Measurements from ENCODE around the gene BCL2A1. TPM values are rescaled to one million over a fixed set of nuclear protein-coding genes. Genes with fewer than 3 reads are reported as not detected.

Gene BCL2A1
- polyA plus RNA-seq, 3 donors, result 1.2 to 36.0 (median 25.7) TPM

DNA sequence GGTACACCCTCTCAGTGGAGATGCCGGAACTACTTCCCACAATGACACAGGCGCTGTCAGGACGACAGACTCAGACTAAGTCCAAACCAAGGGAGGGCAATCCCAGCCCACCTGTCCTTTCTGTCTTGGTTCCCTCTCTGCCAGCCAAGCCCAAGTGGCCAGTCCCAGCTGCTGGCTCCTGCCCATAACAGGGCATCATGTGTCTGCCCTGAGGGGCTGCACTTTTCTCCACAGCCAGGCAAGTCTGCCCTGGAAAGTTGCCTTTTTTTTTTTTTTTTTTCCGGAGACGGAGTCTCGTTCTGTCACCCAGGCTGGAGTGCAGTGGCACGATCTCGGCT lies 20.0 kb upstream of the BCL2A1 start:
- no peak overlapping the region for H3K27ac ChIP-seq (ENCODE audit: low read depth, low read length)
- 94 to 96% (median 95%) methylated on average over 6 to 8 of the region's 8 CpGs for WGBS, 3 donors

DNA sequence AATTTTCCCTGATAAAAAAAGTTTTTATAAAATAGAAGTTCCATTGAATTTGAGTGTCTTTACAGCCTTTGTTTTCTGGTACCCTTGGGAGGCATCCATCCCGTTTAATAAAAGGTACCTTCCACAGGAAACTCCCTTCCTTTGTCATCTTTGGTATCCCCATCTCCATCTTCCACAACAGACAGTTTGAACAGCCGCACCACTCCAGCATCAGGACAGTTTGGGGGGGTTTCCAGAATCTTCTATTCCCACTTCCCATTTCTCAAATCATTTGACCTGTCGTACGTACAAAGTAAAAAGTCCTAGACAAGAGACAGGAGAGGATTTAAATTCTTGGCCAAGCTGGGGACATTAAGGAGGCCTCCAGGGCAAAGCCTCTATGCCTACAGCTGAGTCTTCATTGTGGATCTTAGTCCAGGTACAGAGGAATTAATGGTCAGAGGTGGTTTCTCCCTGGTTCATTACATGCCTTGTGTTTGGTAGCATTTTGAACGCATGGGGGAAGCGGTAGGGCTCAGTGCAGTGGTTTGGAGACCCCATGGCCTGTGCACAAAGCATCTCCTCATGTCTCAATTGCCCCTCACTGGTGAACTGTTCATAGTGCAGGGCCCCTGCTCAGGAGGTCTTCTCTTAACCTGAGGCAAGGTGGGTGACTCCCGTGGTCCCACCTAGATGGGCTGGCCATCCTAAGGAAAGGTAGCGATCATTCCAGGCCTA lies 19.4 kb upstream of the BCL2A1 start:
- WGBS, 3 donors, result 76 to 86% (median 81%) methylated on average over 8 of the region's 8 CpGs
- H3K27ac ChIP-seq (ENCODE audit: low read depth, low read length), result no peak overlapping the region

DNA sequence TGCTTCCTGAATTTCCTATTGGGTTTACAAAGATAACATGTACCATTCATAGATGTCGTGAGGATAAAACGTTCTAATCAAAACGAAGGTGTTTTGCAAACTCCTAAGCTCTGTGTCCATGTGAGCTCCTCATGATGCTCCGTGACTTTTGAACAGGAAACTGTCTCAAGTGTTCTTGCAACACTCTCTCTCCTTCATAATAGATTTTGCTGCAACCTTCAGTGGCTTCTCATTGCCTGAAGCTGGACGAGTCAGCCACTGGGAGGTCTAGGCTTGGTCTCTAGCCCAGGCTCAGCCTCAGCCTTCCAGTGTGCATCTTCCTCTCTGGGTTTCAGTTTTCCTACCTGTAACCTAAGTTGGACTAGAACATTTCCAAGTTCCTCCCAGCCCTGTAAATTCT lies 18.7 kb upstream of the BCL2A1 start:
- H3K27ac ChIP-seq (ENCODE audit: low read depth, low read length), result no peak overlapping the region
- 37 to 55% (median 39%) methylated on average over 5 of the region's 5 CpGs for WGBS, 3 donors

GRCh38 chr15:79989183-79989582 lies 18.2 kb upstream of the BCL2A1 start:
- H3K27ac ChIP-seq (ENCODE audit: low read depth, low read length), result no peak overlapping the region
- WGBS, 3 donors, result 77 to 85% (median 83%) methylated on average over 2 of the region's 2 CpGs

GRCh38 chr15:79988448-79989117 lies 17.6 kb upstream of the BCL2A1 start:
- H3K27ac ChIP-seq (ENCODE audit: low read depth, low read length), result no peak overlapping the region
- 85 to 97% (median 89%) methylated on average over 3 of the region's 3 CpGs for WGBS, 3 donors

GRCh38 chr15:79987969-79988368 lies 17.0 kb upstream of the BCL2A1 start:
- WGBS, 3 donors, result 78 to 93% (median 90%) methylated on average over 3 of the region's 3 CpGs
- H3K27ac ChIP-seq (ENCODE audit: low read depth, low read length), result no peak overlapping the region

DNA sequence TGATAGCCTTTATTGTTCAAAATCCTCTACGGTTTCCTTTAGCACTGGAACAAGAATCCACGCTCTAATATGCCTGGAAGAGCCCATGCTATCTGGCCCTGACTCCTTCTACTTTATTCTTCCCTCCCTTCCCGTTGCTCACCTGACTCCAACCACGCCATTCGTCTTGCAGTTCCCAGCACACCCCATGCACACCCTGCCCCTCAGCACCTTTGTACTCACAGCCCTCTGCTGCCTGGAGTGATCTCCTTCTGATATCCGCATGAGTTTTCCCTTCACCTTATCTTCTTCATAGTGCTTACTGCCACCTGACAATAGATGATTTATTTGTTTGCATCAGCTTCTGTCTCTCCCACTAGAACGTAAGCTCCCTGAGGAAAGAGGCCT lies 16.6 kb upstream of the BCL2A1 start:
- WGBS, 3 donors, result 76 to 84% (median 77%) methylated on average over 7 of the region's 7 CpGs
- H3K27ac ChIP-seq (ENCODE audit: low read depth, low read length), result no peak overlapping the region

GRCh38 chr15:79981831-79982455 lies 10.9 kb upstream of the BCL2A1 start:
- WGBS, 3 donors, result 53 to 76% (median 53%) methylated on average over 7 of the region's 7 CpGs
- no peak overlapping the region for H3K27ac ChIP-seq (ENCODE audit: low read depth, low read length)

DNA sequence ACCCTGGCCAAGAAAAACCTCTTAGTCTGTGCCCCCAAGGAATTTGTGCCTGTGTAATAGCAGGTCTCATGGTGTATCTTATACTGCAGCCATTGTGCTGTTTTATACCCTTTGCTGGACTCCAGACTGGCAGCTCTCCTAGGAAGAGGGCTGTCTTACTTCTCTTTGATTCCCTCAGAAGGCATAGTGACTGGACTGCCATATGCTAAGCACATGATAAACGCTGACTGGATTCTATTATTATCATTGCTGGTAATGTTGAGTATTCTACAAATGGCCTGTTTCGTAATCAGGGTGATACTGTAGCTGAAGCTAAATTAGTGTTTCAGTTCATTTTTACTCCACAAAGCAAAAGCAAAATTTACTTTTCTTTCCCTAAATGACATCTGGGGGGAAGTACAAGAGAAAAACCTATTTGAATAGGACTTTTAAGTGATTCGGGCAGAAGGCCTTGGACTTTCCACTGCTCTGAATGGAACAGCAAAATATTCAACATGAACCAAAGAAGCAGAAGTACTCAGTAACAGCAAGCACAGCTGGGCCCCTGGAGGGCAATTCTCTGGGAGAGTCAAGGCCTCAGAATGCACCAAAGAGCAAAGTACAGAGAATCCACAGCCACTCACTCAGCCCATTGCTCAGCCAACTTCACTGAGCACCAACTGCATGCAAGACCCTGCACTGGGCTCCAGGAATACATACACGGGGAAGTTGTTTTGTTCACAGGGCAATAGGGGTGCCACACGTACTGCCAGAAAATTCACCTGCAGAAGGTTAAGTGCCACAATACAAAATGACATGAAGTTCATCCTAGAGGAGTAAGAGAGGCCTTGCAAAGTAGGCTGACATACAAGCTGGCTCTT lies 7.9 kb upstream of the BCL2A1 start:
- H3K27ac ChIP-seq (ENCODE audit: low read depth, low read length), result no peak overlapping the region
- 54 to 65% (median 57%) methylated on average over 5 of the region's 5 CpGs for WGBS, 3 donors

GRCh38 chr15:79978260-79978654 lies 7.3 kb upstream of the BCL2A1 start:
- WGBS, 3 donors, result 76 to 81% (median 81%) methylated on average over 6 of the region's 6 CpGs
- H3K27ac ChIP-seq (ENCODE audit: low read depth, low read length), result no peak overlapping the region

GRCh38 chr15:79977431-79978054 lies 6.5 kb upstream of the BCL2A1 start:
- WGBS, 3 donors, result 70 to 82% (median 75%) methylated on average over 9 of the region's 9 CpGs
- H3K27ac ChIP-seq (ENCODE audit: low read depth, low read length), result no peak overlapping the region

- WGBS, 3 donors, result 58 to 71% (median 61%) methylated on average over 8 of the region's 8 CpGs
- no peak overlapping the region for H3K27ac ChIP-seq (ENCODE audit: low read depth, low read length)
Measured at GRCh38 chr15:79973456-79974195, 2.6 kb upstream of the BCL2A1 start.

DNA sequence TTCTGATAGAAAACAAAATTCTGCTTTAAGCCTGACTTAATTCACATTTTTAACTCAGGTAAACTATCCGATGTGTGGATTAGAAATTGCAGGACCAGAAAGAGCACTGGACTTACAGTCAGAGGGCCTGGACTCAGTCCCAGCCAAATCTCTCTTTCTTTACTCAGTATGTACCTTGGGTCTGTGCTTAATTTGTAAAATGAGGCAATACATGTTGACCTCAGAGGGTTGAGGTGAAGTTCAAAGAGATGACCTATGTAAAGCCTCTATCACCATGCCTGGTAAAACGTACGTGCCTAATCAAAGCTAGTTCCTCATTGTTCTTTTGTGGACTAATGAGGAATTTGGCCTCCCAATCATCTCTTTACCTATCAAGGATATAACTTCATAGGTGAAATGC lies 1.9 kb upstream of the BCL2A1 start:
- 67 to 80% (median 76%) methylated on average over 3 of the region's 3 CpGs for WGBS, 3 donors
- H3K27ac ChIP-seq (ENCODE audit: low read depth, low read length), result no peak overlapping the region

GRCh38 chr15:79970181-79970580 lies 815 bp downstream of the BCL2A1 start:
- 83 to 94% (median 88%) methylated on average over 1 of the region's 1 CpG for WGBS, 3 donors
- H3K27ac ChIP-seq (ENCODE audit: low read depth, low read length), result no peak overlapping the region

DNA sequence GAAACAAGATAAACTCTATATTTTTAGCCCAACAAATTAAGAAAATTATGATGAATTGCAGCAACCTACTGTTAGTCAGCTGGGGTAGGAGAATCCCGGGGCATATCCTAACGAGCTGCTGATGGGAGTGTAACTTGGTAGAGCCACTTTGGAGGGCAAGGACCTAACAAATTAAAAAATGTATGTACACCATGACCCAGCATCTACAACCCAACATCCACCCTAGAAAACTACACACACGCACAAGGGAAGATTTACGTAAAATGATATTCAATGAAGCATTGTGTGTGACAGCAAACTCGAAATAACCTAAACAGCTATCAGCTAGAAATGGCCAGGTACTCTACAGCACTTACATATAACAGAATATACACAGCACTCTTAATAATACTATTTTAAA lies 1.9 kb downstream of the BCL2A1 start:
- no peak overlapping the region for H3K27ac ChIP-seq (ENCODE audit: low read depth, low read length)

DNA sequence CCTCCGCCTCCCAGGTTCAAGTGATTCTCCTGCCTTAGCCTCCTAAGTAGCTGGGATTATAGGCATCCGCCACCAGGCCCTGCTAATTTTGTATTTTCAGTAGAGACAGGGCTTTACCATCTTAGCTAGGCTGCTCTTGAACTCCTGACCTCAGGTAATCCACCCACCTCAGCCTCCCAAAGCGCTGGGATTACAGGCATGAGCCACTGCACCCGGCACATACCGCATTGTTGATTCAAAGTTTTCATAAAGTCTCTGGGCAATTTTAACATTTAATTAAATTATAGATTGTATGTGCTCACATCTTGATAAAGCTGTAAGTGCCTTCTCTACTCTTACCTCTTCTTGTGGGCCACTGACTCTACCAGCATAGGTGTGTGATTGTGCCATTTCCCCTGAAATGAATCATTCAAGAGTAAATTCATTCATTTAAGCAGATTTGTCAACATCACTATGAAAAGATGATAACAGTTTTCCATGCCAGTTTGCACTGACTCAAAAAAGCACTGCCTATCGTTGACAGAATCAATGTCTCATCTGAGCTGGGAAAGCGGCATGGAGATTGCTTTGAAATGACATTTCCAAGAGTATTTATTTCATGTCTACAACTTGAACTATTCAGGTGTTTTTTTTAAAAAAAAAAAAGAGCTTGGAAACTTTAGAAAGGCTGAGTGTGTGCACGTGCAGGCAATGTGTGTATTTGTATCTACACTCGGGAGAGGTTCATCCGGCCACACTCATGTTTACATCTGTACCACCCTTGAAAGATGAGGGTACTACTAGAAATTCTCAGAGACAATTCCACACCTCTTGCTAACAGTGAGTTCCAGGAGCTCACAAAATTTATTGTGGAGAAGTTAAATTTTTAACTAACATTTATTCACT lies 3.5 kb downstream of the BCL2A1 start:
- WGBS, 3 donors, result 85 to 88% (median 86%) methylated on average over 10 of the region's 10 CpGs
- H3K27ac ChIP-seq (ENCODE audit: low read depth, low read length), result no peak overlapping the region

More for the DNA sequence above, 1.9 kb downstream of the BCL2A1 start:
- WGBS, 3 donors, result 91 to 95% (median 91%) methylated on average over 5 of the region's 5 CpGs
